SK-N-SH treated with all-trans-retinoic acid at 6 μM for 48 hours (cell line): Measurements from ENCODE around the gene GNRH2.
"Not testable (repeated sequence)": the region's sequence is repeated elsewhere in the genome, so short reads cannot be mapped to it uniquely, and the experiment has no call there.

Source experiments
- BACH2 ChIP-seq: fragments of 250-450 bp; sonication (Bioruptor Pico); IDR thresholded peaks from 2 replicates; pipeline ENCODE4 v1.9.0; 2021; ENCODE audit warnings: mild to moderate bottlenecking, borderline replicate concordance
- OSR1 ChIP-seq: fragments of 250-450 bp; sonication (Bioruptor Pico); IDR thresholded peaks from 2 replicates; pipeline ENCODE4 v1.8.0; 2022; ENCODE audit warnings: moderate library complexity, mild to moderate bottlenecking, inconsistent platforms
- PATZ1 ChIP-seq: fragments of 250-450 bp; sonication (Bioruptor Pico); IDR thresholded peaks from 2 replicates; pipeline ENCODE4 v1.8.0; 2020; ENCODE audit warnings: mild to moderate bottlenecking, moderate library complexity, borderline replicate concordance
- PPARA ChIP-seq: fragments of 250-450 bp; sonication (Bioruptor Pico); IDR thresholded peaks from 2 replicates; pipeline ENCODE4 v1.5.0; 2020; ENCODE audit warnings: mild to moderate bottlenecking, borderline replicate concordance
- RARB ChIP-seq: fragments of 250-450 bp; sonication (Bioruptor Pico); IDR thresholded peaks from 2 replicates; pipeline ENCODE4 v1.8.0; 2021; ENCODE audit warnings: mild to moderate bottlenecking, moderate library complexity
- TCF4 ChIP-seq: fragments of 250-450 bp; sonication (Bioruptor Pico); IDR thresholded peaks from 2 replicates; pipeline ENCODE4 v1.8.0; 2021; ENCODE audit warnings: mild to moderate bottlenecking, moderate library complexity, borderline replicate concordance
- ZFP3 ChIP-seq: fragments of 250-450 bp; sonication (Bioruptor Pico); IDR thresholded peaks from 2 replicates; pipeline ENCODE4 v1.5.0; 2020; ENCODE audit warnings: mild to moderate bottlenecking, moderate library complexity
- TF ChIP-seq, protein P1 (sequence below): fragments of 250-450 bp; sonication (Bioruptor Pico); IDR thresholded peaks from 2 replicates; pipeline ENCODE4 v1.5.1; 2020; ENCODE audit warnings: low read depth, mild to moderate bottlenecking, moderate library complexity
- TF ChIP-seq, protein P2 (sequence below): fragments of 250-450 bp; sonication (Bioruptor Pico); IDR thresholded peaks from 2 replicates; pipeline ENCODE4 v1.5.0; 2020; ENCODE audit warnings: mild to moderate bottlenecking, moderate library complexity

- TF ChIP-seq, protein P1, sequence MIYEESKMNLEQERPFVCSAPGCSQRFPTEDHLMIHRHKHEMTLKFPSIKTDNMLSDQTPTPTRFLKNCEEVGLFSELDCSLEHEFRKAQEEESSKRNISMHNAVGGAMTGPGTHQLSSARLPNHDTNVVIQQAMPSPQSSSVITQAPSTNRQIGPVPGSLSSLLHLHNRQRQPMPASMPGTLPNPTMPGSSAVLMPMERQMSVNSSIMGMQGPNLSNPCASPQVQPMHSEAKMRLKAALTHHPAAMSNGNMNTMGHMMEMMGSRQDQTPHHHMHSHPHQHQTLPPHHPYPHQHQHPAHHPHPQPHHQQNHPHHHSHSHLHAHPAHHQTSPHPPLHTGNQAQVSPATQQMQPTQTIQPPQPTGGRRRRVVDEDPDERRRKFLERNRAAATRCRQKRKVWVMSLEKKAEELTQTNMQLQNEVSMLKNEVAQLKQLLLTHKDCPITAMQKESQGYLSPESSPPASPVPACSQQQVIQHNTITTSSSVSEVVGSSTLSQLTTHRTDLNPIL: not testable (repeated sequence)
- TF ChIP-seq RARB, BACH2, ZFP3, PPARA, OSR1, TCF4, PATZ1 (CRISPR knock-in tag): not testable (repeated sequence)
- TF ChIP-seq, protein P2, sequence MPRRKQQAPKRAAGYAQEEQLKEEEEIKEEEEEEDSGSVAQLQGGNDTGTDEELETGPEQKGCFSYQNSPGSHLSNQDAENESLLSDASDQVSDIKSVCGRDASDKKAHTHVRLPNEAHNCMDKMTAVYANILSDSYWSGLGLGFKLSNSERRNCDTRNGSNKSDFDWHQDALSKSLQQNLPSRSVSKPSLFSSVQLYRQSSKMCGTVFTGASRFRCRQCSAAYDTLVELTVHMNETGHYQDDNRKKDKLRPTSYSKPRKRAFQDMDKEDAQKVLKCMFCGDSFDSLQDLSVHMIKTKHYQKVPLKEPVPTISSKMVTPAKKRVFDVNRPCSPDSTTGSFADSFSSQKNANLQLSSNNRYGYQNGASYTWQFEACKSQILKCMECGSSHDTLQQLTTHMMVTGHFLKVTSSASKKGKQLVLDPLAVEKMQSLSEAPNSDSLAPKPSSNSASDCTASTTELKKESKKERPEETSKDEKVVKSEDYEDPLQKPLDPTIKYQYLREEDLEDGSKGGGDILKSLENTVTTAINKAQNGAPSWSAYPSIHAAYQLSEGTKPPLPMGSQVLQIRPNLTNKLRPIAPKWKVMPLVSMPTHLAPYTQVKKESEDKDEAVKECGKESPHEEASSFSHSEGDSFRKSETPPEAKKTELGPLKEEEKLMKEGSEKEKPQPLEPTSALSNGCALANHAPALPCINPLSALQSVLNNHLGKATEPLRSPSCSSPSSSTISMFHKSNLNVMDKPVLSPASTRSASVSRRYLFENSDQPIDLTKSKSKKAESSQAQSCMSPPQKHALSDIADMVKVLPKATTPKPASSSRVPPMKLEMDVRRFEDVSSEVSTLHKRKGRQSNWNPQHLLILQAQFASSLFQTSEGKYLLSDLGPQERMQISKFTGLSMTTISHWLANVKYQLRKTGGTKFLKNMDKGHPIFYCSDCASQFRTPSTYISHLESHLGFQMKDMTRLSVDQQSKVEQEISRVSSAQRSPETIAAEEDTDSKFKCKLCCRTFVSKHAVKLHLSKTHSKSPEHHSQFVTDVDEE (CRISPR knock-in tag): not testable (repeated sequence)
These were observed 31.9 kb downstream of the GNRH2 start for GRCh38 chr20:3075315-3075714.
